K562 (cell line): ENCODE data around the gene SLC48A1. TPM values are rescaled to one million over a fixed set of nuclear protein-coding genes. Genes with fewer than 3 reads are reported as not detected.

Experiments used
- CXXC5 ChIP-seq: fragments of 250-450 bp; sonication (Bioruptor Pico); IDR thresholded peaks from 2 replicates; pipeline ENCODE4 v1.8.0; 2022; ENCODE audit warnings: inconsistent platforms, mild to moderate bottlenecking, moderate library complexity
- DPF2 ChIP-seq: fragments of 450-650 bp; IDR thresholded peaks from 2 replicates; pipeline ENCODE4 v1.6.1; 2016
- MECOM ChIP-seq: fragments of 250-450 bp; sonication (Bioruptor Pico); IDR thresholded peaks from 2 replicates; pipeline ENCODE4 v1.8.0; 2022; ENCODE audit warnings: inconsistent platforms
- MEF2D ChIP-seq: conservative IDR thresholded peaks from 2 replicates; pipeline ENCODE4 v1.6.1; 2016; ENCODE audit warnings: low read depth, missing genetic modification characterization, missing compliant biosample characterization
- NBN ChIP-seq: fragments of 450-650 bp; IDR thresholded peaks from 2 replicates; pipeline ENCODE4 v1.6.1; 2016; ENCODE audit warnings: low read depth, mild to moderate bottlenecking
- NR2C1 ChIP-seq, 2 experiments: fragments of 450-650 bp; IDR thresholded peaks; 2 replicates each; pipeline ENCODE4 v1.6.1; 2017; ENCODE audit warnings: mild to moderate bottlenecking in 2 of 2, antibody characterized with exemption in 1 of 2, inconsistent platforms in 1 of 2, missing compliant biosample characterization in 1 of 2, missing genetic modification characterization in 1 of 2
- TAF9B ChIP-seq: fragments of 450-650 bp; IDR thresholded peaks from 2 replicates; pipeline ENCODE4 v1.6.1; 2018; ENCODE audit warnings: mild to moderate bottlenecking; ENCODE audit not compliant: partially characterized antibody
- ZNF133 ChIP-seq: fragments of 250-450 bp; sonication (Bioruptor Pico); IDR thresholded peaks from 2 replicates; pipeline ENCODE4 v1.4.0; 2020; ENCODE audit warnings: mild to moderate bottlenecking
- ZNF253 ChIP-seq: fragments of 250-450 bp; sonication (Bioruptor Pico); conservative IDR thresholded peaks from 2 replicates; pipeline ENCODE4 v1.6.1; 2021; ENCODE audit warnings: mild to moderate bottlenecking
- polyA plus RNA-seq, 8 experiments: library from polyadenylated mRNA; depleted of rRNA in 4 of 8; stranded (reverse) in 5 of 8; unstranded in 3 of 8; fragments of >200 nt; fragmentation: Nextera tagmentation in 2 of 8; fragmentation: Illumina TruSeq in 1 of 8; extraction: Ambion mirVana in 2 of 8; extraction: Trizol in 1 of 8; gene quantifications; 2 replicates each; pipeline versions ENCODE4 v1.2.1 to v1.2.3, GENCODE V29; 2011 to 2014; ENCODE audit warnings: inconsistent platforms in 1 of 8, missing spikeins in 1 of 8
- total RNA-seq, 7 experiments: library from RNA; depleted of rRNA in 6 of 7; stranded (reverse); fragments of >200 nt in 6 of 7; fragmentation: Illumina TruSeq in 2 of 7; extraction: Trizol in 2 of 7; gene quantifications; 2 replicates each; pipeline versions ENCODE4 v1.2.1 to v1.2.3, GENCODE V29; 2011 to 2021; ENCODE audit warnings: low replicate concordance in 1 of 7
- TF ChIP-seq, protein P1 (sequence below): fragments of 450-650 bp; IDR thresholded peaks from 2 replicates; pipeline ENCODE4 v1.6.1; 2018; ENCODE audit not compliant: partially characterized antibody
- TF ChIP-seq, protein P2 (sequence below): IDR thresholded peaks from 2 replicates; pipeline ENCODE4 v1.6.1; 2016; ENCODE audit warnings: missing genetic modification characterization, missing compliant biosample characterization
- TF ChIP-seq, protein P3 (sequence below): fragments of 450-650 bp; conservative IDR thresholded peaks from 2 replicates; pipeline ENCODE4 v1.6.1; 2016; ENCODE audit warnings: missing genetic modification characterization, low read depth, mild to moderate bottlenecking, missing compliant biosample characterization, moderate library complexity
- TF ChIP-seq, protein P4 (sequence below): sonication (generic); formaldehyde crosslinking; IDR thresholded peaks from 2 replicates; pipeline ENCODE4 v1.8.0; 2022; ENCODE audit warnings: mild to moderate bottlenecking, missing genetic modification reagents
- TF ChIP-seq, protein P5 (sequence below): fragments of 450-650 bp; formaldehyde crosslinking; IDR thresholded peaks from 2 replicates; pipeline ENCODE4 v1.4.0; 2020; ENCODE audit warnings: mild to moderate bottlenecking, moderate library complexity

Gene SLC48A1
- total and polyA plus RNA-seq, 9 of the 15 experiments (the other 6 are each of a cell fraction or from before 2014, with no cell fraction given) = 10.7 to 37.5 (median 18.7) TPM

DNA sequence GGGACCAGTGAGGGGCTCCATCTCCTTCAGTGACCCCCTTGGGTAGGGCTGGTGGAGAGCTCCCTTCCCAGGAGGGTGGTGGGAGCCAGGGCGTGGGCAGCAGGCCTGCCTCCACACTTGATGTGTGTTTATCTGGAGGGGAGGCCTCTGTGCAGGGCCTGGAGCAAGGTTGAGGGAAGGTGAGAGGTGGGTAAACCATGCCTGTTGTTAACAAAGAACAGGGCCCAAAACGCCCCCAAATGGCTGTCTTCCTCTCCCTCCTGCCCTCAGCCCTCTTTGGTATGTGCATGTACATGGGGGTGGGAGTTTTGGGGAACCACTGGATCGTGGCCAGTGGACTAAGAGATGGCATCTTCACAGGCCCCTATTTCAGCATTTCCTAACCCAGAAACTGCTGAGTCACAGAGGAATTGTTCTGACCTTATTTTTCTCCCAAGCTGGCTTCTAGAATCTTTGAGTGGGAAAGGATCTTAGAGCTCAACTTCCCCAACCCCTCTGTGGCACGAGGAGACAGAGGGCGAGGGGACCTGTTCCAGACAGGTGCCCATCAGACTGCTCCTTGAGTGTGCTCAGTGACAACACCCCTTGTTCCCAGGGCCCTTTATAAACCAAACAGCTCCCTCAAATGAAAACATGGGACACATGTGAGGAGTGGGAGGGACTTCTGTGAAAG is 3.6 kb downstream of the SLC48A1 start (continued):
- TF ChIP-seq, protein P1, sequence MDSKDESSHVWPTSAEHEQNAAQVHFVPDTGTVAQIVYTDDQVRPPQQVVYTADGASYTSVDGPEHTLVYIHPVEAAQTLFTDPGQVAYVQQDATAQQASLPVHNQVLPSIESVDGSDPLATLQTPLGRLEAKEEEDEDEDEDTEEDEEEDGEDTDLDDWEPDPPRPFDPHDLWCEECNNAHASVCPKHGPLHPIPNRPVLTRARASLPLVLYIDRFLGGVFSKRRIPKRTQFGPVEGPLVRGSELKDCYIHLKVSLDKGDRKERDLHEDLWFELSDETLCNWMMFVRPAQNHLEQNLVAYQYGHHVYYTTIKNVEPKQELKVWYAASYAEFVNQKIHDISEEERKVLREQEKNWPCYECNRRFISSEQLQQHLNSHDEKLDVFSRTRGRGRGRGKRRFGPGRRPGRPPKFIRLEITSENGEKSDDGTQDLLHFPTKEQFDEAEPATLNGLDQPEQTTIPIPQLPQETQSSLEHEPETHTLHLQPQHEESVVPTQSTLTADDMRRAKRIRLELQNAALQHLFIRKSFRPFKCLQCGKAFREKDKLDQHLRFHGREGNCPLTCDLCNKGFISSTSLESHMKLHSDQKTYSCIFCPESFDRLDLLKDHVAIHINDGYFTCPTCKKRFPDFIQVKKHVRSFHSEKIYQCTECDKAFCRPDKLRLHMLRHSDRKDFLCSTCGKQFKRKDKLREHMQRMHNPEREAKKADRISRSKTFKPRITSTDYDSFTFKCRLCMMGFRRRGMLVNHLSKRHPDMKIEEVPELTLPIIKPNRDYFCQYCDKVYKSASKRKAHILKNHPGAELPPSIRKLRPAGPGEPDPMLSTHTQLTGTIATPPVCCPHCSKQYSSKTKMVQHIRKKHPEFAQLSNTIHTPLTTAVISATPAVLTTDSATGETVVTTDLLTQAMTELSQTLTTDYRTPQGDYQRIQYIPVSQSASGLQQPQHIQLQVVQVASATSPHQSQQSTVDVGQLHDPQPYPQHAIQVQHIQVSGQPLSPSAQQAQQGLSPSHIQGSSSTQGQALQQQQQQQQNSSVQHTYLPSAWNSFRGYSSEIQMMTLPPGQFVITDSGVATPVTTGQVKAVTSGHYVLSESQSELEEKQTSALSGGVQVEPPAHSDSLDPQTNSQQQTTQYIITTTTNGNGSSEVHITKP = peak; percentile 60
- TF ChIP-seq NR2C1 (IDR thresholded peaks at IDR 0.05) (no peak), NR2C1 (tag; IDR thresholded peaks at IDR 0.05) (peak; percentile 51; the same call in 1 of the 2 replicates), ZNF133 (CRISPR knock-in tag) (no peak), NBN (no peak), MECOM (CRISPR knock-in tag) (no peak), ZNF253 (no peak), CXXC5 (CRISPR knock-in tag) (peak; percentile 44; the same call in 1 of the 2 replicates), MEF2D (tag) (0 out of 2 replicates have a peak, but pooled peaks have one; percentile 55), DPF2 (peak; percentile 61), TAF9B (no peak)
- TF ChIP-seq, protein P2, sequence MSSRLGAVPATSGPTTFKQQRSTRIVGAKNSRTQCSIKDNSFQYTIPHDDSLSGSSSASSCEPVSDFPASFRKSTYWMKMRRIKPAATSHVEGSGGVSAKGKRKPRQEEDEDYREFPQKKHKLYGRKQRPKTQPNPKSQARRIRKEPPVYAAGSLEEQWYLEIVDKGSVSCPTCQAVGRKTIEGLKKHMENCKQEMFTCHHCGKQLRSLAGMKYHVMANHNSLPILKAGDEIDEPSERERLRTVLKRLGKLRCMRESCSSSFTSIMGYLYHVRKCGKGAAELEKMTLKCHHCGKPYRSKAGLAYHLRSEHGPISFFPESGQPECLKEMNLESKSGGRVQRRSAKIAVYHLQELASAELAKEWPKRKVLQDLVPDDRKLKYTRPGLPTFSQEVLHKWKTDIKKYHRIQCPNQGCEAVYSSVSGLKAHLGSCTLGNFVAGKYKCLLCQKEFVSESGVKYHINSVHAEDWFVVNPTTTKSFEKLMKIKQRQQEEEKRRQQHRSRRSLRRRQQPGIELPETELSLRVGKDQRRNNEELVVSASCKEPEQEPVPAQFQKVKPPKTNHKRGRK (tag) = no peak
- TF ChIP-seq, protein P3, sequence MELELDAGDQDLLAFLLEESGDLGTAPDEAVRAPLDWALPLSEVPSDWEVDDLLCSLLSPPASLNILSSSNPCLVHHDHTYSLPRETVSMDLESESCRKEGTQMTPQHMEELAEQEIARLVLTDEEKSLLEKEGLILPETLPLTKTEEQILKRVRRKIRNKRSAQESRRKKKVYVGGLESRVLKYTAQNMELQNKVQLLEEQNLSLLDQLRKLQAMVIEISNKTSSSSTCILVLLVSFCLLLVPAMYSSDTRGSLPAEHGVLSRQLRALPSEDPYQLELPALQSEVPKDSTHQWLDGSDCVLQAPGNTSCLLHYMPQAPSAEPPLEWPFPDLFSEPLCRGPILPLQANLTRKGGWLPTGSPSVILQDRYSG = 0 out of 2 replicates have a peak, but pooled peaks have one; percentile 27
- TF ChIP-seq, protein P4, sequence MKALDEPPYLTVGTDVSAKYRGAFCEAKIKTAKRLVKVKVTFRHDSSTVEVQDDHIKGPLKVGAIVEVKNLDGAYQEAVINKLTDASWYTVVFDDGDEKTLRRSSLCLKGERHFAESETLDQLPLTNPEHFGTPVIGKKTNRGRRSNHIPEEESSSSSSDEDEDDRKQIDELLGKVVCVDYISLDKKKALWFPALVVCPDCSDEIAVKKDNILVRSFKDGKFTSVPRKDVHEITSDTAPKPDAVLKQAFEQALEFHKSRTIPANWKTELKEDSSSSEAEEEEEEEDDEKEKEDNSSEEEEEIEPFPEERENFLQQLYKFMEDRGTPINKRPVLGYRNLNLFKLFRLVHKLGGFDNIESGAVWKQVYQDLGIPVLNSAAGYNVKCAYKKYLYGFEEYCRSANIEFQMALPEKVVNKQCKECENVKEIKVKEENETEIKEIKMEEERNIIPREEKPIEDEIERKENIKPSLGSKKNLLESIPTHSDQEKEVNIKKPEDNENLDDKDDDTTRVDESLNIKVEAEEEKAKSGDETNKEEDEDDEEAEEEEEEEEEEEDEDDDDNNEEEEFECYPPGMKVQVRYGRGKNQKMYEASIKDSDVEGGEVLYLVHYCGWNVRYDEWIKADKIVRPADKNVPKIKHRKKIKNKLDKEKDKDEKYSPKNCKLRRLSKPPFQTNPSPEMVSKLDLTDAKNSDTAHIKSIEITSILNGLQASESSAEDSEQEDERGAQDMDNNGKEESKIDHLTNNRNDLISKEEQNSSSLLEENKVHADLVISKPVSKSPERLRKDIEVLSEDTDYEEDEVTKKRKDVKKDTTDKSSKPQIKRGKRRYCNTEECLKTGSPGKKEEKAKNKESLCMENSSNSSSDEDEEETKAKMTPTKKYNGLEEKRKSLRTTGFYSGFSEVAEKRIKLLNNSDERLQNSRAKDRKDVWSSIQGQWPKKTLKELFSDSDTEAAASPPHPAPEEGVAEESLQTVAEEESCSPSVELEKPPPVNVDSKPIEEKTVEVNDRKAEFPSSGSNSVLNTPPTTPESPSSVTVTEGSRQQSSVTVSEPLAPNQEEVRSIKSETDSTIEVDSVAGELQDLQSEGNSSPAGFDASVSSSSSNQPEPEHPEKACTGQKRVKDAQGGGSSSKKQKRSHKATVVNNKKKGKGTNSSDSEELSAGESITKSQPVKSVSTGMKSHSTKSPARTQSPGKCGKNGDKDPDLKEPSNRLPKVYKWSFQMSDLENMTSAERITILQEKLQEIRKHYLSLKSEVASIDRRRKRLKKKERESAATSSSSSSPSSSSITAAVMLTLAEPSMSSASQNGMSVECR (CRISPR knock-in tag) = peak; percentile 37; the same call in 1 of the 2 replicates
- TF ChIP-seq, protein P5, sequence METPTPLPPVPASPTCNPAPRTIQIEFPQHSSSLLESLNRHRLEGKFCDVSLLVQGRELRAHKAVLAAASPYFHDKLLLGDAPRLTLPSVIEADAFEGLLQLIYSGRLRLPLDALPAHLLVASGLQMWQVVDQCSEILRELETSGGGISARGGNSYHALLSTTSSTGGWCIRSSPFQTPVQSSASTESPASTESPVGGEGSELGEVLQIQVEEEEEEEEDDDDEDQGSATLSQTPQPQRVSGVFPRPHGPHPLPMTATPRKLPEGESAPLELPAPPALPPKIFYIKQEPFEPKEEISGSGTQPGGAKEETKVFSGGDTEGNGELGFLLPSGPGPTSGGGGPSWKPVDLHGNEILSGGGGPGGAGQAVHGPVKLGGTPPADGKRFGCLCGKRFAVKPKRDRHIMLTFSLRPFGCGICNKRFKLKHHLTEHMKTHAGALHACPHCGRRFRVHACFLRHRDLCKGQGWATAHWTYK (CRISPR knock-in tag) = 0 out of 2 replicates have a peak, but pooled peaks have one; percentile 17
